ENCODE data around the gene CLIP4.

Gene CLIP4

GRCh38 chr2:29193681-29194080, 78.5 kb downstream of the CLIP4 start:
- DNase-seq (ENCODE audit: low spot score), result no peak
- Histone ChIP-seq H3K27ac (no peak overlapping the region), H3K4me3 (no peak overlapping the region)
- TF ChIP-seq CTCF (IDR thresholded peaks at IDR 0.05), result no peak

- no peak overlapping the region for H3K27ac ChIP-seq
- TF ChIP-seq CTCF (IDR thresholded peaks at IDR 0.05), result no peak
- no peak overlapping the region for H3K4me3 ChIP-seq
Observed at GRCh38 chr2:29195796-29196195, 80.6 kb downstream of the CLIP4 start.

GRCh38 chr2:29196792-29197788, 81.9 kb downstream of the CLIP4 start:
- Histone ChIP-seq H3K27ac (peak overlapping the region in 1 of 2 donors; percentile 21), H3K4me3 (no peak overlapping the region)
- DNase-seq (ENCODE audit: low spot score), result no peak
- peak; percentile 73 for TF ChIP-seq CTCF (IDR thresholded peaks at IDR 0.05)

More at GRCh38 chr2:29195796-29196195, 80.6 kb downstream of the CLIP4 start:
- no peak for DNase-seq (ENCODE audit: low spot score)

GRCh38 chr2:29201979-29202378, 86.8 kb downstream of the CLIP4 start:
- no peak for DNase-seq (ENCODE audit: low spot score)
- TF ChIP-seq CTCF (IDR thresholded peaks at IDR 0.05), result no peak
- Histone ChIP-seq H3K27ac (no peak overlapping the region), H3K4me3 (no peak overlapping the region)

GRCh38 chr2:29202819-29203495, 87.7 kb downstream of the CLIP4 start:
- no peak for TF ChIP-seq CTCF (IDR thresholded peaks at IDR 0.05)
- Histone ChIP-seq H3K4me3 (no peak overlapping the region), H3K27ac (no peak overlapping the region)
- no peak for DNase-seq (ENCODE audit: low spot score)

- TF ChIP-seq CTCF (IDR thresholded peaks at IDR 0.05), result no peak
Observed at GRCh38 chr2:29206941-29207340, 91.7 kb downstream of the CLIP4 start.

More at GRCh38 chr2:29206941-29207340, 91.7 kb downstream of the CLIP4 start:
- no peak overlapping the region for H3K27ac ChIP-seq
- H3K4me3 ChIP-seq, result no peak overlapping the region
- no peak for DNase-seq (ENCODE audit: low spot score)
